ENCODE results near the gene BMP2K.
"Not testable (repeated sequence)": the region's sequence is repeated elsewhere in the genome, so short reads cannot be mapped to it uniquely, and the experiment has no call there.

The BMP2K gene

DNA sequence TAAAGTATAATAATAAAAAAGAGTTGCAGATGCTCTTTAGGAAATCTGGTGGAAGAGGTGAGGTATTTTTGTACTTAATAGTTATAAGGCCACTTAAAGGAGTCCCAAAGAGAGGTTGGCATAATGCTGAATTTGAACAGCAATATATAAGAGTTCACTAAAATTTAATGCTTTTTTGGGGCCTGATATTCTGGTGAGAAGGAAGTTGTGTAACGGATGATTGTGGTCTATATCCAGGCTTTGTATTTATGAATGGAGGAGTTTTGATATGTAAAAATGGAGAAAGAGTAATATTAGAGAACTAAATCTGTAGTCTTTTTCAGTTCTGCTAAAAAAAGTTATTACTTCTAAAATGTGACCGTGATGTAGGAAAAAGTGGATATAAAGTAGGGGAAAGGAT, 20.4 kb downstream of the BMP2K start:
- no peak for DNase-seq

GRCh38 chr4:78797777-78798284, 21.7 kb downstream of the BMP2K start:
- no peak for DNase-seq

GRCh38 chr4:78799551-78800495, 23.7 kb downstream of the BMP2K start:
- no peak for DNase-seq

DNA sequence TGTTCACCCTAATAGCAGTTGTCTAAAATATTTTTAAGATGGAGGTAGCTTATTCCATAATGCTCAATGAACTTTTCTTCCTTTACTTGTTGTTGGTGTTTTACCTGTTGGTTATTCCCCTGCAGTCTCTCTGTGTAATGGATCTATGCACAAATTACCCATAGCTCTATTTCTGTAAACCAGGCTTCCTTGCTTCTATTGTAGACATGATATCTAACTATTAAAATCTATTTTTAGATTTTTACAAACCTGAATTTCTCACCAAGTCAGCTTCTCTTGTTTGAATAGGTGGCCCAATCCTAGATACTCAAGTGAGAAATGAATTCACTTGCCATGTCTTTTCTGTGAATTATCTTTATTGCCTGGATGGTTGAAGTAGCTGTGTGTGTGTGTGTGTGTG, 24.8 kb downstream of the BMP2K start:
- no peak for DNase-seq

GRCh38 chr4:78803983-78804382, 27.8 kb downstream of the BMP2K start:
- DNase-seq, result no peak

DNA sequence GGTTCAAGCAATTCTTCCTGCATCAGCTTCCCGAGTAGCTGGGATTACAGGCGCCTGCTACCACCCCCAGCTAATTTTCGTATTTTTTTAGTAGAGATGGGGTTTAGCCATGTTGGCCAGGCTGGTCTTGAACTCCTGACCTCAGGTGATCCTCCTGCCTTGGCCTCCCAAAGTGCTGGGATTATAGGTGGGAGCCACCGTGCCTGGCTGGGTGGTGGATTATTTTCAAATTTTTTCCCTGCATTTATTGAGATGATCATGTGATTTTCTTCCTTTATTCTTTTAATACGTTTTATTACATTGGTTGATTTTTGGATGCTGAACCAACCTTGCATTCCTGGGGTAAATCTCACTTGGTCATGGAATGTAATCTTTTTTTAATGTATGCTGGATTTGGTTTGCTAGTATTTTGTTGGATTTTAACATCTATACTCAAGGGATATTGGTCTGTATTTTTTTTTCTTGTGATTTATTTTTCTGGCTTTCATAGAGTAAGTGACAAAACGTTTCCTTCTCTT, 30.9 kb downstream of the BMP2K start:
- no peak for DNase-seq

- DNase-seq, result no peak
Observed at GRCh38 chr4:78809295-78809694, 33.1 kb downstream of the BMP2K start.

GRCh38 chr4:78809928-78810835, 34.0 kb downstream of the BMP2K start:
- no peak for DNase-seq

- DNase-seq, result no peak
Observed at GRCh38 chr4:78811034-78811433, 34.9 kb downstream of the BMP2K start.

- no peak for DNase-seq
Observed at GRCh38 chr4:78818530-78819079, 42.5 kb downstream of the BMP2K start.

DNA sequence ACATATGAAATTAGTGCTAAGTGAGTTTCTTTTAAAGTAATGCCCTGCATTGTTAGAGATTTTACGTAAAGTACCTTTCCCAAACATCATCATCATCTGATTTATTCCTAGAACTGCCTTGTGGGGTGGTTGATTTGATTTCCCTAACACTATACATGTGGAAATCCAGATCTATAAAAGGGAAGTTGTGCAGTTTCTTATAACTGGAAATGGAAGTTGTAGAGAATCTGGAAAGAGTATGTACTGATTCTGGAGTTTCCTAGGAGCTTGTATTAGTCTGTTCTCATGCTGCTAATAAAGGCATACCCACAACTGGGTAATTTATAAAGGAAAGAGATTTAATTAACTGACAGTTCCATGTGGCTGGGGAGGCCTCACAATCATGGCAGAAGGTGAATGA, 47.9 kb downstream of the BMP2K start:
- DNase-seq, result peak; percentile 75

DNA sequence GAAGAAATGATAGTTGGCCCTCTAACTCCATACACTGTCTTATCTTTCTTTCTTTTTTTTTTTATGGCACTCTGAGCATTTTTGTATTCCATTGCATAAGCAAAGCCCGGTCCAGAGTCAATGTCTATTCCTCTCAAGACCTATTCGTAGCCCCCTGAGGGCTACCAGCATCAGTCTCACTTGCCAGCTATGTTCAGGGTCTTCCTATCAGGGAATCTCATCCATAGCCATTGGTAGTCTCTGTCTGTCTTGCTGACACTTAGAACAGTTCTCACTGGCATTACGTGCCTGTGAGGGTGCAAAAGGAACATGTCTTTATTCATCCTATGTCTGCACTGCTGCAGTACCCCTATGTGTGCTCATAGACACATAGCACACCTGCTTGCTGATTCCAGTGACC, 51.0 kb downstream of the BMP2K start:
- no peak for DNase-seq

- no peak for DNase-seq
Observed at GRCh38 chr4:78829296-78829695, 53.1 kb downstream of the BMP2K start.

GRCh38 chr4:78839676-78840075, 63.5 kb downstream of the BMP2K start:
- DNase-seq, result not testable (repeated sequence)

DNA sequence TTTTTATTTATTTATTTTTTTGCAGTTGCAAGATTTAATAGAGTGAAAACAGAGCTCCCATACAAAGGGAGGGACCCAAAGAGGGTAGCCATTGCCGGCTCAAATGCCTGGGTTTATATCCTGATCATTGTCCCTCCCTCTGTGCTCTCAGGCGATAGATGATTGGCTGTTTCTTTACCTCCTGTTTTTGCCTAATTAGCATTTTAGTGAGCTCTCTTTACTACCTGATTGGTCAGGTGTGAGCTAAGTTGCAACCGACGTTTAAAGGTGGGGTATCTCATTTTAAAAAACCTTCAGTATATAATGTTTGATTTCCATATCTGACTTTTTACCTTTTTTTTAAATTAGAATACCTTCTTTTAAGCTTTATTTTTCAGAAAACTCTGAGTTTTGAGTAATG, 64.1 kb downstream of the BMP2K start:
- not testable (repeated sequence) for DNase-seq

DNA sequence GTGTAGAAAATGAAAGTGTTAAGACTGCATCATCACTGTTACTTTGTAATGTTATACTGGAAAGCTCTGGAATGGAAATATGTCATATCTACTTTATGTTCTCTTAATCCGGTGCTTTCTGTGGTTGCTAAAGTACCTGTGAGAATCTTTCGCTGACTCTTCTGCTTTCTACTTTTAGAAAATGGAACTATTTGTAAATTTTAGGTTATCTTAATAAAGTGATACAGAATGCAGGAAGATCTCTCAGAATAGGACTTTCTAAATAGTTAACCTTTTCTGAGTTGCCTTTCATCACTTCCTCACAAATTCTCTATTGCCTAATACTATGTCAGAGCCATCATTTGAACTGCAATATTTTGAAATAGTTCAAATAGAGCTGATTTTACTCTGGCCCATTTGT, 69.3 kb downstream of the BMP2K start:
- DNase-seq, result peak; percentile 77 to 81

GRCh38 chr4:78846258-78846657, 70.1 kb downstream of the BMP2K start:
- peak in 1 of 2 donors; percentile 19 for DNase-seq

DNA sequence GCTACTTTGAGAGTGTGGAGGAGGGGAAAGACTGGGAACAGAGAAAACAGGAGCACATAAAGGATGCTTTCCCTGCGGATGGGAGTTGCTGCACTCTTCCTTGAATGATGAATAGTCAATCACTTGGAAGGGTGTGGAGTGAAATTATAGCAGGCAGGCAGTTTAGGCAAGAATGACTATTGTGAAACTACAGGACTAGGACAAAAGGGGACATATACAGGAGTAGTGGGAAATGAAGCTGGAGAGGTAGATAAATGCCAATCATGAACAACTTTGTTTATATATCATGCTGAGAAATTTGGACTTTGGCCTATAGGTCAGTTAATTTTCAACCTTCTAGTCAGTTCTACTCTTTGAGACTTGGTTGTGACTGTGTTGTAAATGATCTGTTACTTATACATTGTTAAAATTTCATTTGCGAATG, 86.2 kb downstream of the BMP2K start:
- DNase-seq, result no peak

DNA sequence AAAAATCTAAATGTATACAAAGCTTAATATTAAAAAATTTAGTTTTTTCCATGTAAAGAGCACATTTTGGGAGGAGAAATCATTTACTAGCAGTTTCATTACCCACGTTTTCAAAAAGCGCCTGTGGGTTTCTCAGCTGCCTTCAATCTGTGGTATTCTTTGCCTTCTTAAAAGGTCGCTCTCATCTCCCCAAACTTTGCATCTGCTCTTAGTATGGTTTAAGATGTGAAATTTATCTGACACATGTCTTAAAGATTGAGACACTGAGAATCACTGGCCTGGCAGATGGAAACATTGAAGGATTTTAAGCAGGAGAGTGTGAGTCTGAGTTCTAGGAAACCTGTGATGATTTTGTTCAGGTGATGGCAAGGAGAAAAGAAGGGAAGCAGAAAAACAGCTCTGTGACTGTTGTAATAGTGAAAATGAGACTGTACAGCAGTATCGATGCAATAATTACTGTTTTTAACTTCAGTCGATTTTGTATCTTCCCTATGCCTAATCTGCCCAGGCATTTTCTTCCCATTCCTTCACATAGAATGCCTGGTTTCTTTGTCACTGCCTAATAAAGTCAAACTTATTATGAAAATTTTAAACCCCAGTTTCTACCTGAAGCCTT, 87.2 kb downstream of the BMP2K start:
- DNase-seq, result no peak

DNA sequence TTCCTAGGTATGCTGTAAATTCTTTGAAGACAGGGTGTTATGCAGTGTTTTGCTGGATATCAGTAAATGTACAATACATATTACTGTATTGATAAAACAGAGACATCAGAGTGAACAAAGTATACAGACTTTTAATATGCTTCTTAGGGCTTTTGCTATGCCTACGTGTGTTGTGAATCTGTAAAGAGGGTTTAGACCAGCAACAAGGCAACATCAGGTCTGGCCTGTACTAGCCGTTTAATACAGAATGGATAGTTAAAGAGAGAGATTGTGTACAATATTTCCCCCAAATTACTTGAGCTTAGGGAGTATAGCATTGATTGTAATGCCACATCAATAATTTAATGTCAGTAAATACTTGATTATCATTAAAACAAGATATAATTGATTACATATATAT, 87.8 kb downstream of the BMP2K start:
- no peak for DNase-seq

GRCh38 chr4:78864405-78865024, 88.4 kb downstream of the BMP2K start:
- DNase-seq, result peak; percentile 51 to 82

DNA sequence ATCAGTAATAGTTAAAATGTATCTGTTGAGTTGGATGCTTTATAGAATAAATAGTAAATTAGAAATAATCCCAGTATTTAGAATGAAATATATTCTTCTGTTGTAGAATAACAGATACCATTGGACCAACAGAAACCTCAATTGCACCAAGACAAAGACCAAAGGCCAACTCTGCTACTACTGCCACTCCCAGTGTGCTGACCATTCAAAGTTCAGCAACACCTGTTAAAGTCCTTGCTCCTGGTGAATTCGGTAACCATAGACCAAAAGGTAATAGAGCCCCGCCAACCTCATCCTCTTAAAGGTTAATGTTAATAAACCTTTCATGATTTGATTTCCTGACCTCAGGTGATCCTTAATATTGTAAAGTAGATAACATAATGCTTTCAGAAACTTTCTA, 89.3 kb downstream of the BMP2K start:
- no peak for DNase-seq

Data from inflammatory macrophage treated with lipopolysaccharide for 1 hour (primary cell).